ENCODE measurements around the gene RASAL2. TPM values are rescaled to one million over a fixed set of nuclear protein-coding genes. Genes with fewer than 3 reads are reported as not detected.

RASAL2 gene
- total and polyA plus RNA-seq, 9 of the 15 experiments (the other 6 are each of a cell fraction or from before 2014, with no cell fraction given): 0.13 to 1.0 (median 0.62) TPM

- no TSS peak for BruUV-seq (replicated peaks)
- H2AFZ ChIP-seq (ENCODE audit: low read depth, low read length): no peak overlapping the region
- no peak for FAIRE-seq
- no peaks in the 10 kb centered on the region for H3K9me1 ChIP-seq (ENCODE audit: control insufficient read depth, insufficient read depth, low read length)
- no peaks in the 10 kb centered on the region for H3K79me2 ChIP-seq (ENCODE audit: control insufficient read depth, insufficient read depth, low read length)
- H3K4me1 ChIP-seq (replicated peaks in 1 of 2; ENCODE audit: control insufficient read depth in 2 of 2, insufficient read depth in 2 of 2, low read length in 2 of 2): no peaks in the 10 kb centered on the region
- in situ Hi-C loops (cut with MboI) (no loop called here), intact Hi-C loops (cut with micrococcal nuclease) (no loop called here)
- ChIA-PET POLR2A (no interaction called here), CTCF (ENCODE audit: low intra/inter-chr PET ratio) (no interaction called here)
- no peak overlapping the region for H3K4me3 ChIP-seq
- no peak for ATAC-seq
- H4K20me1 ChIP-seq (replicated peaks; ENCODE audit: control insufficient read depth, insufficient read depth, low read length): no peaks in the 10 kb centered on the region
- no peak overlapping the region for H3K9ac ChIP-seq (ENCODE audit: insufficient read depth in 1 of 2, low read depth in 2 of 2, low read length in 2 of 2)
- no peaks in the 10 kb centered on the region for H3K36me3 ChIP-seq (ENCODE audit: control insufficient read depth, insufficient read depth, low read length)
- H3K9me3 ChIP-seq (replicated peaks; ENCODE audit: control insufficient read depth, insufficient read depth, low read depth, low read length): no peaks in the 10 kb centered on the region
- H3K27ac ChIP-seq (ENCODE audit: extremely low read depth, low read depth, low read length): no peak overlapping the region
- H3K27me3 ChIP-seq (ENCODE audit: control insufficient read depth in 2 of 2, insufficient read depth in 2 of 2, low read length in 2 of 2): 0 out of 5 replicates have a peak, but pooled peaks cover 0 to 2% of the 10 kb centered on the region in 2 experiments
- no peak for TF ChIP-seq ZBTB7A (IDR thresholded peaks at IDR 0.05; ENCODE audit: borderline replicate concordance, control insufficient read depth, low read depth, low read length)
- no peak for TF ChIP-seq SIRT6 (IDR thresholded peaks at IDR 0.05; ENCODE audit: low read depth, low read length)
- no peak for TF ChIP-seq KAT2B (IDR thresholded peaks at IDR 0.05; ENCODE audit: low read depth, low read length)
- TF ChIP-seq NRF1 (conservative IDR thresholded peaks at IDR 0.05 in 1 of 2, IDR thresholded peaks at IDR 0.05 in 1 of 2): no peak
- TF ChIP-seq ATF1 (CRISPR knock-in tag; IDR thresholded peaks at IDR 0.05): no peak
- TF ChIP-seq ATF1 (tag; IDR thresholded peaks at IDR 0.05): no peak
- TF ChIP-seq KLF13 (tag; IDR thresholded peaks at IDR 0.05; ENCODE audit: borderline replicate concordance, low read depth): no peak
- no peak for TF ChIP-seq SMARCE1 (IDR thresholded peaks at IDR 0.05)
- TF ChIP-seq RCOR1 (IDR thresholded peaks at IDR 0.05; ENCODE audit: borderline replicate concordance in 1 of 2, low read depth in 2 of 2, low read length in 2 of 2): no peak
- TF ChIP-seq NR2F6 (CRISPR knock-in tag; IDR thresholded peaks at IDR 0.05): no peak
- no peak for TF ChIP-seq ZNF436 (CRISPR knock-in tag; IDR thresholded peaks at IDR 0.05)
- no peak for TF ChIP-seq MTA2 (IDR thresholded peaks at IDR 0.05; ENCODE audit: low read depth)
- TF ChIP-seq FOXP4 (CRISPR knock-in tag; IDR thresholded peaks at IDR 0.05; ENCODE audit: borderline replicate concordance): no peak
- no peak for TF ChIP-seq XRCC5 (IDR thresholded peaks at IDR 0.05; ENCODE audit: low read depth, low read length)
- no peak for TF ChIP-seq ZZZ3 (IDR thresholded peaks at IDR 0.05)
- TF ChIP-seq FOXA3 (CRISPR knock-in tag; conservative IDR thresholded peaks at IDR 0.05 in 1 of 2, IDR thresholded peaks at IDR 0.05 in 1 of 2): no peak
- no peak for TF ChIP-seq ZNF184 (CRISPR knock-in tag; IDR thresholded peaks at IDR 0.05)
- no peak for TF ChIP-seq SAP30 (IDR thresholded peaks at IDR 0.05; ENCODE audit: borderline replicate concordance, insufficient read depth, low read depth, low read length, poor library complexity, severe bottlenecking)
- no peak for TF ChIP-seq RBBP5 (IDR thresholded peaks at IDR 0.05; ENCODE audit: borderline replicate concordance, insufficient read depth, low read length, poor library complexity, severe bottlenecking)
- TF ChIP-seq U2AF1 (optimal IDR thresholded peaks at IDR 0.05; ENCODE audit: low read depth, low read length): no peak
- no peak for TF ChIP-seq TFAP4 (CRISPR knock-in tag; IDR thresholded peaks at IDR 0.05; ENCODE audit: borderline replicate concordance)
- DNase-seq (ENCODE audit: extremely low read depth in 1 of 4, low spot score in 3 of 4): no peak
- H3K4me2 ChIP-seq (ENCODE audit: insufficient read depth, low read length): no peak overlapping the region
Measured at GRCh38 chr1:178467837-178468236, 373.9 kb downstream of the RASAL2 start.

Measured in K562 (cell line).